Measurements from ENCODE around the gene SPRY4.

- TF ChIP-seq CTCF (IDR thresholded peaks at IDR 0.05; ENCODE audit: insufficient read depth, low read depth, low read length), result no peak
- TF ChIP-seq EZH2 (IDR thresholded peaks at IDR 0.05; ENCODE audit: insufficient read depth, low read length), result no peak
Observed at GRCh38 chr5:142350021-142350420, 25.2 kb upstream of the SPRY4 start.

Data from astrocyte (in vitro differentiated cells and primary cell).